Tibial nerve (tissue), 4 donors: ENCODE results near the gene RPS6KB1. TPM values are rescaled to one million over a fixed set of nuclear protein-coding genes. Genes with fewer than 3 reads are reported as not detected.
"Not testable (repeated sequence)": the region's sequence is repeated elsewhere in the genome, so short reads cannot be mapped to it uniquely, and the experiment has no call there.

ENCODE experiments used
- DNase-seq, 2 donors: peaks; one replicate each; pipeline ENCODE4 v3.0.0-alpha.2; 2019; ENCODE audit warnings: low spot score in 2 of 2
- H3K27ac ChIP-seq, 4 donors: fragments of 200-600 bp; sonication (generic) in 3 of 4; one replicate each; pipeline ENCODE4 v1.5.1; 2017 to 2019; ENCODE audit warnings: mild to moderate bottlenecking in 1 of 4
- H3K27me3 ChIP-seq, 2 donors: fragments of 200-600 bp; sonication (generic) in 1 of 2; one replicate each; pipeline versions ENCODE4 v1.5.1 to v1.6.0; 2017 to 2019
- H3K36me3 ChIP-seq, 3 donors: fragments of 200-600 bp; sonication (generic); one replicate each; pipeline ENCODE4 v1.5.1; 2018 to 2019
- H3K4me1 ChIP-seq, 4 donors: fragments of 200-600 bp; sonication (generic) in 3 of 4; one replicate each; pipeline ENCODE4 v1.5.1; 2017 to 2019
- H3K4me3 ChIP-seq, 4 donors: fragments of 200-600 bp; sonication (generic) in 3 of 4; one replicate each; pipeline ENCODE4 v1.5.1; 2017 to 2019; ENCODE audit warnings: mild to moderate bottlenecking in 1 of 4, moderate library complexity in 1 of 4
- H3K9me3 ChIP-seq, 4 donors: fragments of 200-600 bp; sonication (generic) in 3 of 4; one replicate each; pipeline ENCODE4 v1.5.1; 2017 to 2019
- EP300 ChIP-seq, 2 donors: sonication (generic); formaldehyde crosslinking; IDR thresholded peaks; one replicate each; pipeline ENCODE4 v1.6.1; 2017; ENCODE audit warnings: antibody characterized with exemption in 2 of 2, mild to moderate bottlenecking in 1 of 2
- POLR2A ChIP-seq, 2 donors: fragments of 450-650 bp; IDR thresholded peaks; one replicate each; pipeline ENCODE4 v1.6.1; 2017; ENCODE audit warnings: antibody characterized with exemption in 2 of 2, mild to moderate bottlenecking in 2 of 2, moderate library complexity in 2 of 2
- WGBS, 2 donors: methylation state at CpG; one replicate each; pipeline ENCODE4 v1.1.5; 2018; 5-methylcytosine and 5-hydroxymethylcytosine counted together
- total RNA-seq, 4 donors: library from RNA; depleted of rRNA; stranded (reverse); fragments of >200 nt; gene quantifications; one replicate each; pipeline ENCODE4 v1.1.0, GENCODE V29; 2016
- TF ChIP-seq, protein P1 (sequence below), 5 experiments: fragments of 200-600 bp in 3 of 5; fragments of 450-650 bp in 2 of 5; sonication (generic) in 3 of 5; IDR thresholded peaks; one replicate each; pipeline ENCODE4 v1.5.1; 2016 to 2019; ENCODE audit warnings: antibody characterized with exemption in 5 of 5, mild to moderate bottlenecking in 3 of 5, moderate library complexity in 2 of 5

Gene RPS6KB1
- total RNA-seq, 4 donors from 2014 or later = 33.6 to 48.3 (median 43.2) TPM

DNA sequence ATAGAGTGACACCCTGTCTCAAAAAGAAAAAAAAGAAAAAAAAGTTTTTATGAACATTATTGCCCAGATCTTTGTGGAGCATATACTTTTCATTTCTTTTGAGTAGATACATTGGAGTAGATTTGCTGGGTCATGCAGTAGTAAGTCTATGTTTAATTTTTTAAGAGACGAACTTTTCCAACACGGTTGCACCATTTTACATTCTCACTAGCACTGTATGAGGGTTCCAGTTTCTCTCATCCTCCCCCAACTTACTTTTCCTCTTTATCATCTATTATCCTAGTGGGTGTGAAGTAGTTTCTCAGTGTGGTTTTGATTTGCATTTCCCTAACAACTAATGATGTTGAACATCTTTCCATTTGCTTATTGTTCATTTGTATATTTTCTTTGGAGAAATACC, 10.5 kb downstream of the RPS6KB1 start:
- Histone ChIP-seq H3K4me1 (peaks cover 0 to 12% (median 0%) of the 10 kb centered on the region in 4 donors), H3K27ac (no peak overlapping the region), H3K36me3 (peaks cover 0 to 16% (median 0%) of the 10 kb centered on the region in 3 donors), H3K27me3 (no peaks in the 10 kb centered on the region), H3K9me3 (no peaks in the 10 kb centered on the region), H3K4me3 (no peak overlapping the region)
- 86 to 90% methylated on average over 2 of the region's 2 CpGs for WGBS, 2 donors
- no peak for TF ChIP-seq EP300 (IDR thresholded peaks at IDR 0.05)
- no peak for TF ChIP-seq POLR2A (IDR thresholded peaks at IDR 0.05)
- TF ChIP-seq, protein P1, sequence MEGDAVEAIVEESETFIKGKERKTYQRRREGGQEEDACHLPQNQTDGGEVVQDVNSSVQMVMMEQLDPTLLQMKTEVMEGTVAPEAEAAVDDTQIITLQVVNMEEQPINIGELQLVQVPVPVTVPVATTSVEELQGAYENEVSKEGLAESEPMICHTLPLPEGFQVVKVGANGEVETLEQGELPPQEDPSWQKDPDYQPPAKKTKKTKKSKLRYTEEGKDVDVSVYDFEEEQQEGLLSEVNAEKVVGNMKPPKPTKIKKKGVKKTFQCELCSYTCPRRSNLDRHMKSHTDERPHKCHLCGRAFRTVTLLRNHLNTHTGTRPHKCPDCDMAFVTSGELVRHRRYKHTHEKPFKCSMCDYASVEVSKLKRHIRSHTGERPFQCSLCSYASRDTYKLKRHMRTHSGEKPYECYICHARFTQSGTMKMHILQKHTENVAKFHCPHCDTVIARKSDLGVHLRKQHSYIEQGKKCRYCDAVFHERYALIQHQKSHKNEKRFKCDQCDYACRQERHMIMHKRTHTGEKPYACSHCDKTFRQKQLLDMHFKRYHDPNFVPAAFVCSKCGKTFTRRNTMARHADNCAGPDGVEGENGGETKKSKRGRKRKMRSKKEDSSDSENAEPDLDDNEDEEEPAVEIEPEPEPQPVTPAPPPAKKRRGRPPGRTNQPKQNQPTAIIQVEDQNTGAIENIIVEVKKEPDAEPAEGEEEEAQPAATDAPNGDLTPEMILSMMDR (IDR thresholded peaks at IDR 0.05) = no peak
- DNase-seq = no peak

DNA sequence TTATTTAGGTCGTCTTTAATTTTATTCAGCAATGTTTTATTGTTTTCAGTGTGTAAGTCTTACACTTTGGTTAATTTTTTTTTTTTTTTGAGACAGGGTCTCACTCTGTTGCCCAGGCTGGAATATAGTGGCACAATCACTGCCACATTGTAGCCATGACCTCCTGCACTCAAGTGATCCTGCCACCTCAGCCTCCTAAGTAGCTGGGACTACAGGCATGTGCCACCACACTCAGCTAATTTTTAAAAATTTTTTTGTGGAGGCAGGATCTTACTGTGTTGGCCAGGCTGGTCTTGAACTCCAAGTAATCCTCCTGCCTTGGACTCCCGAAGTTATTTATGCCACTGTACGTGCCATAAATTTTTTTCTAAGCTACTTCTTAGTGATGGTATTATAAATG, 14.5 kb downstream of the RPS6KB1 start:
- TF ChIP-seq POLR2A (IDR thresholded peaks at IDR 0.05) (no peak), EP300 (IDR thresholded peaks at IDR 0.05) (no peak)
- TF ChIP-seq, protein P1 (IDR thresholded peaks at IDR 0.05) = no peak
- H3K27ac ChIP-seq = no peak overlapping the region
- H3K4me1 ChIP-seq = no peaks in the 10 kb centered on the region
- H3K27me3 ChIP-seq = no peaks in the 10 kb centered on the region
- 92% methylated on average over 3 of the region's 3 CpGs for WGBS, 2 donors
- H3K4me3 ChIP-seq = no peak overlapping the region
- no peak for DNase-seq
- H3K9me3 ChIP-seq = no peaks in the 10 kb centered on the region
- peaks cover 0 to 34% (median 0%) of the 10 kb centered on the region in 3 donors for H3K36me3 ChIP-seq

DNA sequence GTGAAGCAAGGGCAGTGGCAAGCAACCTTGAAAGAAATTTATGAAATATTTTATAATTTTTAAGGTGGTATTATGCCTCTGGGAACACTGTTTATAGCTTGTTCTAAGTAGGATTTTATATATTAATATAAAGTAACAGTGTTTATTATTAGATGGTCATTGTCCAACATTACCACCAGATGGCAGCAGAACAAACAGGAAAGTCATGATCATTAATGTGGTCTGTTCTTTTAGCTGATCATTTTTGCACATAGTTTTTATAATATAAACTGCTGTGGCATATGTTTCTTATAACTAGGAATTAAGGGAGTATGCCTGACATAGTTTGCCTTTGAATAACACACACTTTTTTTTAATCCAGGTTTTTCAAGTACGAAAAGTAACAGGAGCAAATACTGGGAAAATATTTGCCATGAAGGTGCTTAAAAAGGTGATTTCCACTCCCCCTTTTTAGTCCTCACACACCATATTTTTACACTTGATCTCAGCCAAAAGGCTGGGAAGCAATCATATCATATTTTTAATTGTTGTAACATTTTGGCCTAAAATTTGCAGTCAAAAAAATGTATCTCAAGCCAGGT, 21.4 kb downstream of the RPS6KB1 start:
- 63 to 81% methylated on average over 1 of the region's 1 CpG for WGBS, 2 donors
- Histone ChIP-seq H3K4me1 (peaks cover 0 to 3% (median 0%) of the 10 kb centered on the region in 4 donors), H3K9me3 (no peaks in the 10 kb centered on the region), H3K27ac (no peak overlapping the region), H3K4me3 (no peak overlapping the region), H3K36me3 (peaks cover 0 to 87% (median 4%) of the 10 kb centered on the region in 3 donors), H3K27me3 (no peaks in the 10 kb centered on the region)
- peak in 1 of 2 donors; percentile 22 for DNase-seq
- TF ChIP-seq, protein P1 (IDR thresholded peaks at IDR 0.05) = peak; percentile 50 to 67 (median 54)
- TF ChIP-seq EP300 (IDR thresholded peaks at IDR 0.05) = no peak

DNA sequence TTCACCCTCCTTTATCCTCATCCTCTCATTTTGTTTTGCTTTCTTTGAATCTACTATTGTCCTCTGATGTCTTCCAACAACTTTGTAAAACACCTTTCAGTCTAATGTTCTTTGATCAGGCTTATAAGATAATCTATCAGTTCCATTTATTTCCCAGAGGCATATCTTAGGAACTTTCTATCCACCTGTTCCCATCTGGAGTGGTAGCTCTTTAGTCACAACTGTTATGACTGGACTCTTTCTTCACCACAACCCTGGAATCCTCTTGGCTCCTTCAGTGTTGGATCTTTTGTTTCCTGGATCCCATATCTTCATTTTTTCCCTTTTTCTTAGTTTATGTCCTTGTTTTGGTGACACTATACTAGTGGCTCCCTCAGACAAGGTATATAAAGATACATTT, 23.5 kb downstream of the RPS6KB1 start:
- Histone ChIP-seq H3K27ac (no peak overlapping the region), H3K4me1 (peaks cover 0 to 3% (median 0%) of the 10 kb centered on the region in 4 donors), H3K36me3 (peaks cover 0 to 93% (median 4%) of the 10 kb centered on the region in 3 donors), H3K27me3 (no peaks in the 10 kb centered on the region), H3K9me3 (no peaks in the 10 kb centered on the region), H3K4me3 (no peak overlapping the region)
- no peak for TF ChIP-seq POLR2A (IDR thresholded peaks at IDR 0.05)
- TF ChIP-seq, protein P1 (IDR thresholded peaks at IDR 0.05) = no peak
- TF ChIP-seq EP300 (IDR thresholded peaks at IDR 0.05) = no peak
- no peak for DNase-seq

DNA sequence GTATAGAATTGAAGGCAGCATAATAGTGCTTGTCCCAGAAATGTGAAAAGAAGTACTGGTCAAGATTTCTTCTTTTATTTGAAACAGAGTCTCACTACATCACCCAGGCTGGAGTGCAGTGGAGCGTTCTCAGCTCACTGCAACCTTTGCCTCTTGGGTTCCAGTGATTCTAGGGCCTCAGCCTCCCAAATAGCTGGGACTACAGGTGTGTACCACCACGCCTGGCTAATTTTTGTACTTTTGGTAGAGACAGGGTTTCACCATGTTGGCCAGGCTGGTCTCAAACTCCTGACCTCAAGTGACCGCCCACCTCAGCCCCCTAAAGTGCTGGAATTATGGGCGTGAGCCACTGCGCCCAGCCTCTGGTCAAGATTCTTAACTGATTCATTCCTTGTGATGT, 27.7 kb downstream of the RPS6KB1 start:
- H3K9me3 ChIP-seq, H3K27me3 ChIP-seq, H3K27ac ChIP-seq, H3K4me1 ChIP-seq, H3K4me3 ChIP-seq, DNase-seq: not testable (repeated sequence)
- H3K36me3 ChIP-seq = peaks cover 0 to 95% (median 5%) of the 10 kb centered on the region in 3 donors
- 95% methylated on average over 5 of the region's 5 CpGs for WGBS, 2 donors

DNA sequence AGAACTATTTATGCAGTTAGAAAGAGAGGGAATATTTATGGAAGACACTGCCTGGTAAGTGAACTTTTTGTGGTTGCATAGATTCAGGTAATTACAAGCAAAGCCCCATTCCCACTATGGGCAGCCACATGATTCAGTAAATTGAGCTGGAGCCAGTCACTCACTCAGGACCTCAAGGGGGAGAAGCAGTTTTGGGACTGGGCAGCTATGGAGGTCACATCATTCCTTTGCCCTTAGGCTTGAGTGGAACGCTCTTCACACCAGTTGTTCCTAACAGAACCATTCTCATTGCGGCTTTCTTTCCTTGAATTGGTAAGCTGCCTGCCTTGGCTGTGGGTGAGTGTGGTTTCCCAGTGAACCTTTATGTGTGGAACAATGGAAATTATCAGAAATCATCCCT, 37.2 kb downstream of the RPS6KB1 start:
- H3K27me3 ChIP-seq, H3K9me3 ChIP-seq, H3K4me3 ChIP-seq, H3K27ac ChIP-seq, DNase-seq, H3K4me1 ChIP-seq: not testable (repeated sequence)
- WGBS, 2 donors = 97% methylated on average over 2 of the region's 2 CpGs
- H3K36me3 ChIP-seq = peaks cover 0 to 99% (median 32%) of the 10 kb centered on the region in 3 donors

DNA sequence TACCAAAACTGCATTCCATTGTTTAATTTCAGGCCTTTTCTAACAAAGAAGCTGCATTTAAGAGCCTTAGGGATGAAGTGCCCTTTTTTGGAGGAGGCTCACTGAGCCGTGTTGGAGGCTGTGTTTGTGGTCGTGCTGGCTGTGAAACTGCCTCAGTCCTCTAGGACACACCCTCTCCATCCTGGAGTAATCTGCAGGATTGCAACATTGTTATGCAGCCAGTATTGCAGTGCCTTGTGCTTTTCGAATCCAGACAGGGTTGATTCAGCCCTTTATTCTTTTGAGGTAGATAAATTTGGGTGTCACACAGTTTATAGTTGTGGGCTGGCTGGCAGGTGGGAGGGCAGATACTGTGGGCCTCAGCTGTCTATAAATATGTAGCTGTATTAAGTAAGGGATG, 37.8 kb downstream of the RPS6KB1 start:
- DNase-seq = peak in 1 of 2 donors; percentile 8
- WGBS, 2 donors = 46 to 57% methylated on average over 3 of the region's 3 CpGs
- not testable (repeated sequence) for H3K27ac ChIP-seq, H3K27me3 ChIP-seq, H3K9me3 ChIP-seq, H3K4me1 ChIP-seq, H3K4me3 ChIP-seq
- H3K36me3 ChIP-seq = peaks cover 0 to 99% (median 35%) of the 10 kb centered on the region in 3 donors

DNA sequence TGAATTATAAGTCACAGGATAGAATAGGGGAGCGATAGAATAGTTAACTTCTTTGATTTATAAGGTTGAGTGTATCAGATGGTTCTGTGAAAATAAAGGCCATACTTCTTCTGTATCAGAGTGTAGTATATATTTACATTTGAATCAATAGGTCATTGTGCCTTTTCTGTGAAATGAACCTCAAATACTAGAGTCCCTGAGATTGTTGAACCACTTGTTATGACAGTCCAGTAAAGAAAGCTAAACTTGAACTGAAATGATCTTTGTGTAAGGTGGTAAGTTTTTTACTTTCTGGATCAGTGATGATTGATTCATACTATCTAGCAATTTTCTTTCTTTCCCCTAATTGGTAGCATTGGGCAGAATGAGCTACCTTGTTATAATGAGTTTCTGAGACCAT, 40.4 kb downstream of the RPS6KB1 start:
- peaks cover 0 to 99% (median 22%) of the 10 kb centered on the region in 3 donors for H3K36me3 ChIP-seq
- DNase-seq, H3K27me3 ChIP-seq, H3K4me3 ChIP-seq, H3K27ac ChIP-seq, H3K4me1 ChIP-seq, H3K9me3 ChIP-seq: not testable (repeated sequence)
- WGBS, 2 donors = 81 to 85% methylated on average over 1 of the region's 1 CpG

DNA sequence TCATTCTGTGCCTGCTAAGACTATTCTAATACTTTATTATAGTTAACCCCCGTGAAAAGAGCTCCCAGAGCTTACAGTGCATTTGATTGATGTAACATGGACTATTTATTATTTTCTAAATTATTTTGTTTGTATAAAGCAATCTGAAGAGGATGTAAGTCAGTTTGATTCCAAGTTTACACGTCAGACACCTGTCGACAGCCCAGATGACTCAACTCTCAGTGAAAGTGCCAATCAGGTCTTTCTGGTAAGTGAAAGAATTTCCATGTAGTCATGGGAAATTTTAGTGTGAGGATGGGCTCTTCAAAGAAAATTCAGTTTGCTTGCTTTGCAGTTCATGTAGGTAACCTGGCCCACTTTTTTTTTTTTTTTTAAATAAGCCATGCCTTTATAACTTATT, 47.8 kb downstream of the RPS6KB1 start:
- WGBS, 2 donors = 84 to 92% methylated on average over 3 of the region's 3 CpGs
- H3K9me3 ChIP-seq, H3K4me1 ChIP-seq, H3K27ac ChIP-seq, H3K27me3 ChIP-seq, H3K4me3 ChIP-seq, DNase-seq: not testable (repeated sequence)
- peaks cover 2 to 92% (median 4%) of the 10 kb centered on the region in 3 donors for H3K36me3 ChIP-seq
